OCI-LY7 (cell line): Measurements from ENCODE around the gene B3GNT2.

ENCODE experiments used
- EZH2phosphoT487 ChIP-seq: fragments of 200-600 bp; sonication (generic); IDR thresholded peaks from 2 replicates; pipeline ENCODE4 v1.6.1; 2018; ENCODE audit warnings: low read depth, borderline replicate concordance, mild to moderate bottlenecking, mixed run types, antibody characterized with exemption, low read length, moderate library complexity, mixed read lengths
- TF ChIP-seq, protein P1 (sequence below): fragments of 200-600 bp; sonication (generic); conservative IDR thresholded peaks from 2 replicates; pipeline ENCODE4 v1.5.1; 2014; ENCODE audit warnings: mild to moderate bottlenecking, antibody characterized with exemption, low read length, moderate library complexity, mixed read lengths

DNA sequence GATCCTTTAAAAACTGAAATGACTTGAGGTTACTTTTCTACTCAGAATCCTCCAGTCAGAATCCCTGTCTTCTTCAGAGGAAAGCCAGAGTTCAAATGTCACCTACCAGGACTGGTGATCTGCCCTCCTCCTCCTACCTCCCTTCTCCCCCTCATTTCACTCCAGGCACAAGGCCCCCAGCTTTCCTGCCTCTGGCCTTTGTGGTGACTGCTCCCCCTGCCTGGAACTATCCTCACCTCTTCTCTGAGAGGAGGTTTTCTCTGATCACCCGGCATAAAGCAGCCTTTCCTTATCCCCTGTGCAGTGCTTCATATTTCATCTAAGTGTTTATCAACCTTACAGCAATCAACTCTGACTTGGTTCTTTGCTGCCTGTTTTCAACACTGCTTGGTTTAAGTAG, 6.8 kb downstream of the B3GNT2 start:
- TF ChIP-seq, protein P1, sequence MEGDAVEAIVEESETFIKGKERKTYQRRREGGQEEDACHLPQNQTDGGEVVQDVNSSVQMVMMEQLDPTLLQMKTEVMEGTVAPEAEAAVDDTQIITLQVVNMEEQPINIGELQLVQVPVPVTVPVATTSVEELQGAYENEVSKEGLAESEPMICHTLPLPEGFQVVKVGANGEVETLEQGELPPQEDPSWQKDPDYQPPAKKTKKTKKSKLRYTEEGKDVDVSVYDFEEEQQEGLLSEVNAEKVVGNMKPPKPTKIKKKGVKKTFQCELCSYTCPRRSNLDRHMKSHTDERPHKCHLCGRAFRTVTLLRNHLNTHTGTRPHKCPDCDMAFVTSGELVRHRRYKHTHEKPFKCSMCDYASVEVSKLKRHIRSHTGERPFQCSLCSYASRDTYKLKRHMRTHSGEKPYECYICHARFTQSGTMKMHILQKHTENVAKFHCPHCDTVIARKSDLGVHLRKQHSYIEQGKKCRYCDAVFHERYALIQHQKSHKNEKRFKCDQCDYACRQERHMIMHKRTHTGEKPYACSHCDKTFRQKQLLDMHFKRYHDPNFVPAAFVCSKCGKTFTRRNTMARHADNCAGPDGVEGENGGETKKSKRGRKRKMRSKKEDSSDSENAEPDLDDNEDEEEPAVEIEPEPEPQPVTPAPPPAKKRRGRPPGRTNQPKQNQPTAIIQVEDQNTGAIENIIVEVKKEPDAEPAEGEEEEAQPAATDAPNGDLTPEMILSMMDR = no peak
- no peak for TF ChIP-seq EZH2phosphoT487
